Fibroblast of lung (primary cell): Measurements from ENCODE around the gene TCEA3. TPM values are rescaled to one million over a fixed set of nuclear protein-coding genes. Genes with fewer than 3 reads are reported as not detected.
"Not testable (repeated sequence)": the region's sequence is repeated elsewhere in the genome, so short reads cannot be mapped to it uniquely, and the experiment has no call there.

Experiments used
- DNase-seq, 2 donors: peaks; one replicate each; pipeline versions ENCODE4 v3.0.0 to v3.0.0-alpha.2; 2010; ENCODE audit warnings: low read depth in 2 of 2
- H2AFZ ChIP-seq: 2 replicates; pipeline ENCODE4 v1.5.1; 2012; ENCODE audit warnings: low read length, control low read depth, inconsistent platforms
- H3K27ac ChIP-seq: 2 replicates; pipeline ENCODE4 v1.5.1; 2011; ENCODE audit warnings: low read length, control low read depth; ENCODE audit not compliant: insufficient read depth
- H3K27me3 ChIP-seq: 2 replicates; pipeline ENCODE4 v1.5.1; 2011; ENCODE audit warnings: mild to moderate bottlenecking, low read length; ENCODE audit not compliant: control insufficient read depth, insufficient read depth
- H3K36me3 ChIP-seq: 2 replicates; pipeline ENCODE4 v1.5.1; 2011; ENCODE audit warnings: low read length; ENCODE audit not compliant: control insufficient read depth, insufficient read depth
- H3K4me1 ChIP-seq: 2 replicates; pipeline ENCODE4 v1.5.1; 2011; ENCODE audit warnings: low read length; ENCODE audit not compliant: control insufficient read depth, insufficient read depth; ENCODE audit errors: extremely low read depth
- H3K4me2 ChIP-seq: 2 replicates; pipeline ENCODE4 v1.5.1; 2011; ENCODE audit warnings: low read length, control low read depth; ENCODE audit not compliant: insufficient read depth; ENCODE audit errors: extremely low read depth
- H3K4me3 ChIP-seq, 4 experiments: fragments of 200-600 bp in 1 of 4; sonication (generic) in 1 of 4; replicated peaks in 1 of 4; 2 replicates each; pipeline ENCODE4 v1.5.1; 2011 to 2016; ENCODE audit warnings: low read length in 4 of 4, low read depth in 3 of 4, mild to moderate bottlenecking in 3 of 4, control low read depth in 2 of 4, inconsistent platforms in 1 of 4, mixed read lengths in 1 of 4; ENCODE audit not compliant: insufficient read depth in 1 of 4; ENCODE audit errors: control extremely low read depth in 1 of 4
- H3K79me2 ChIP-seq: 2 replicates; pipeline ENCODE4 v1.5.1; 2012; ENCODE audit warnings: mild to moderate bottlenecking, low read length, inconsistent platforms; ENCODE audit not compliant: control insufficient read depth, insufficient read depth
- H3K9ac ChIP-seq: 2 replicates; pipeline ENCODE4 v1.5.1; 2011; ENCODE audit warnings: mild to moderate bottlenecking, low read length, control low read depth; ENCODE audit not compliant: insufficient read depth
- H3K9me3 ChIP-seq: 2 replicates; pipeline ENCODE4 v1.5.1; 2012; ENCODE audit warnings: low read depth, low read length; ENCODE audit not compliant: control insufficient read depth, insufficient read depth
- H4K20me1 ChIP-seq: 2 replicates; pipeline ENCODE4 v1.5.1; 2011; ENCODE audit warnings: low read length; ENCODE audit not compliant: control insufficient read depth, insufficient read depth; ENCODE audit errors: extremely low read depth
- CTCF ChIP-seq, 2 donors: IDR thresholded peaks in 1 of 2; conservative IDR thresholded peaks in 1 of 2; 1 replicate in 1 of 2; 2 replicates in 1 of 2; pipeline ENCODE4 v1.5.1; 2011 to 2012; ENCODE audit warnings: low read length in 2 of 2, control low read depth in 1 of 2, inconsistent platforms in 1 of 2, low read depth in 1 of 2, mild to moderate bottlenecking in 1 of 2
- EZH2 ChIP-seq: IDR thresholded peaks from 2 replicates; pipeline ENCODE4 v1.5.1; 2012; ENCODE audit warnings: low read length, control low read depth, mild to moderate bottlenecking; ENCODE audit errors: missing control alignments
- polyA plus RNA-seq, 2 donors: library from polyadenylated mRNA; depleted of rRNA in 1 of 2; stranded (reverse) in 1 of 2; unstranded in 1 of 2; fragments of >200 nt; gene quantifications; 2 replicates each; pipeline ENCODE4 v1.2.1, GENCODE V29; 2011 to 2012; ENCODE audit warnings: missing spikeins in 1 of 2
- total RNA-seq: library from RNA; depleted of rRNA; stranded (reverse); fragments of >200 nt; gene quantifications from 2 replicates; pipeline ENCODE4 v1.2.1, GENCODE V29; 2014

Gene TCEA3
- total and polyA plus RNA-seq, 2 donors (not counting 1 experiment from before 2014, with no cell fraction given) = 12.3 to 44.6 TPM

GRCh38 chr1:23376890-23377811 is 47.4 kb downstream of the TCEA3 start:
- TF ChIP-seq CTCF (conservative IDR thresholded peaks at IDR 0.05 in 1 of 2, IDR thresholded peaks at IDR 0.05 in 1 of 2; ENCODE audit: low read depth in 1 of 2, low read length in 2 of 2) (no peak), EZH2 (no peak)

GRCh38 chr1:23374079-23374735 is 50.3 kb downstream of the TCEA3 start:
- not testable (repeated sequence) for H3K36me3 ChIP-seq, H3K4me3 ChIP-seq, H2AFZ ChIP-seq, H3K27me3 ChIP-seq, H3K9me3 ChIP-seq, H4K20me1 ChIP-seq, DNase-seq, H3K79me2 ChIP-seq, H3K4me2 ChIP-seq, H3K9ac ChIP-seq, H3K27ac ChIP-seq
- H3K4me1 ChIP-seq = peaks cover 15% of the 10 kb centered on the region

More at GRCh38 chr1:23376890-23377811, 47.4 kb downstream of the TCEA3 start:
- Histone ChIP-seq H4K20me1 (no peaks in the 10 kb centered on the region), H3K27me3 (no peaks in the 10 kb centered on the region), H3K36me3 (no peaks in the 10 kb centered on the region), H3K9me3 (no peaks in the 10 kb centered on the region), H3K79me2 (no peaks in the 10 kb centered on the region), H3K4me1 (peaks cover 5% of the 10 kb centered on the region), H3K27ac (peak overlapping the region; percentile 77), H2AFZ (peak overlapping the region; percentile 20), H3K4me2 (peak overlapping the region; percentile 72), H3K4me3 (no peak overlapping the region), H3K9ac (no peak overlapping the region)
- peak; percentile 75 to 92 for DNase-seq

- no peaks in the 10 kb centered on the region for H3K27me3 ChIP-seq
- no peak for DNase-seq
- TF ChIP-seq EZH2 (no peak), CTCF (conservative IDR thresholded peaks at IDR 0.05 in 1 of 2, IDR thresholded peaks at IDR 0.05 in 1 of 2; ENCODE audit: low read depth in 1 of 2, low read length in 2 of 2) (no peak)
- no peak overlapping the region for H3K9ac ChIP-seq
- peaks cover 16% of the 10 kb centered on the region for H3K79me2 ChIP-seq
- no peaks in the 10 kb centered on the region for H4K20me1 ChIP-seq
- H3K4me1 ChIP-seq = peaks cover 14% of the 10 kb centered on the region
- H3K9me3 ChIP-seq = no peaks in the 10 kb centered on the region
- peaks cover 2% of the 10 kb centered on the region for H3K36me3 ChIP-seq
- H3K4me2 ChIP-seq = no peak overlapping the region
- H3K4me3 ChIP-seq = no peak overlapping the region
- H3K27ac ChIP-seq = no peak overlapping the region
- no peak overlapping the region for H2AFZ ChIP-seq
Measured at GRCh38 chr1:23371987-23372880, 52.3 kb downstream of the TCEA3 start.
